Upper lobe of right lung (tissue), 1 donor: Measurements from ENCODE around the gene PLXNA4. TPM values are rescaled to one million over a fixed set of nuclear protein-coding genes. Genes with fewer than 3 reads are reported as not detected.

Experiments used
- ATAC-seq: fragments of 200-7000 bp; cut with Tn5 transposase; one replicate; pipeline ENCODE4 v1.9.1; 2020; ENCODE audit warnings: mild to moderate bottlenecking, moderate library complexity
- DNase-seq: peaks from one replicate; pipeline ENCODE4 v3.0.0-alpha.2; 2020
- H3K27ac ChIP-seq: fragments of 200-600 bp; one replicate; pipeline ENCODE4 v1.8.0; 2022
- H3K27me3 ChIP-seq: fragments of 200-600 bp; one replicate; pipeline ENCODE4 v1.8.0; 2022; ENCODE audit warnings: mild to moderate bottlenecking
- H3K36me3 ChIP-seq: fragments of 200-600 bp; one replicate; pipeline ENCODE4 v1.8.0; 2022
- H3K4me1 ChIP-seq: fragments of 200-600 bp; one replicate; pipeline ENCODE4 v1.8.0; 2022
- H3K4me3 ChIP-seq: fragments of 200-600 bp; one replicate; pipeline ENCODE4 v1.8.0; 2022; ENCODE audit warnings: mild to moderate bottlenecking
- H3K9me3 ChIP-seq: fragments of 200-600 bp; one replicate; pipeline ENCODE4 v1.8.0; 2022
- CTCF ChIP-seq: fragments of 200-600 bp; IDR thresholded peaks from one replicate; pipeline ENCODE4 v1.8.0; 2022; ENCODE audit warnings: antibody characterized with exemption
- intact Hi-C: fragments of 100-400 bp; cut with DNase I; formaldehyde crosslinking; loops from one replicate; pipeline ENCODE4 v1.11.0; 2022
- total RNA-seq: library from RNA; stranded (reverse); fragmentation: NEBNext Ultra II Directional; extraction: Animal tissue kit (Norgen Biotek cat#: 25700); gene quantifications from one replicate; pipeline ENCODE4 v1.2.1, GENCODE V29; 2021
- donor health status: DM: no; HTN: yes; CAD: no; lungs with severe emphysema.

PLXNA4 gene
- total RNA-seq, 1 donor from 2014 or later: 7.2 TPM

GRCh38 chr7:132461032-132461592 is 115.2 kb downstream of the PLXNA4 start:
- H3K36me3 ChIP-seq: no peaks in the 10 kb centered on the region
- no peak overlapping the region for H3K4me3 ChIP-seq
- no peak for TF ChIP-seq CTCF
- no peaks in the 10 kb centered on the region for H3K4me1 ChIP-seq
- DNase-seq (no peak), ATAC-seq (no peak)
- H3K27ac ChIP-seq: no peak overlapping the region
- intact Hi-C loops: no loop called here
- no peaks in the 10 kb centered on the region for H3K9me3 ChIP-seq
- no peaks in the 10 kb centered on the region for H3K27me3 ChIP-seq

GRCh38 chr7:132458729-132459128 is 117.5 kb downstream of the PLXNA4 start:
- Histone ChIP-seq H3K9me3 (no peaks in the 10 kb centered on the region), H3K27me3 (no peaks in the 10 kb centered on the region), H3K4me3 (no peak overlapping the region), H3K4me1 (no peaks in the 10 kb centered on the region), H3K36me3 (no peaks in the 10 kb centered on the region), H3K27ac (no peak overlapping the region)
- DNase-seq: no peak
- TF ChIP-seq CTCF: no peak
- ATAC-seq: no peak
- intact Hi-C loops: no loop called here

GRCh38 chr7:132457658-132458057 is 118.6 kb downstream of the PLXNA4 start:
- H3K4me1 ChIP-seq: no peaks in the 10 kb centered on the region
- H3K4me3 ChIP-seq: no peak overlapping the region
- intact Hi-C loops: no loop called here
- no peaks in the 10 kb centered on the region for H3K27me3 ChIP-seq
- no peak for TF ChIP-seq CTCF
- H3K9me3 ChIP-seq: no peaks in the 10 kb centered on the region
- no peaks in the 10 kb centered on the region for H3K36me3 ChIP-seq
- ATAC-seq (no peak), DNase-seq (no peak)
- no peak overlapping the region for H3K27ac ChIP-seq

- no peak for ATAC-seq
- no peaks in the 10 kb centered on the region for H3K36me3 ChIP-seq
- H3K27ac ChIP-seq: no peak overlapping the region
- intact Hi-C loops: no loop called here
- no peaks in the 10 kb centered on the region for H3K27me3 ChIP-seq
- no peak for DNase-seq
- TF ChIP-seq CTCF: no peak
- no peaks in the 10 kb centered on the region for H3K9me3 ChIP-seq
- no peaks in the 10 kb centered on the region for H3K4me1 ChIP-seq
- no peak overlapping the region for H3K4me3 ChIP-seq
Measured at GRCh38 chr7:132456418-132456817, 119.9 kb downstream of the PLXNA4 start.

- no peaks in the 10 kb centered on the region for H3K27me3 ChIP-seq
- intact Hi-C loops: no loop called here
- no peak overlapping the region for H3K4me3 ChIP-seq
- peak; percentile 19 for ATAC-seq
- no peak overlapping the region for H3K27ac ChIP-seq
- DNase-seq: no peak
- no peaks in the 10 kb centered on the region for H3K9me3 ChIP-seq
- no peaks in the 10 kb centered on the region for H3K4me1 ChIP-seq
- no peak for TF ChIP-seq CTCF
- H3K36me3 ChIP-seq: no peaks in the 10 kb centered on the region
Measured at GRCh38 chr7:132455378-132455777, 120.9 kb downstream of the PLXNA4 start.

- intact Hi-C loops: no loop called here
- no peak for ATAC-seq
- Histone ChIP-seq H3K4me3 (no peak overlapping the region), H3K9me3 (no peaks in the 10 kb centered on the region), H3K36me3 (no peaks in the 10 kb centered on the region), H3K27me3 (no peaks in the 10 kb centered on the region), H3K4me1 (no peaks in the 10 kb centered on the region), H3K27ac (no peak overlapping the region)
- no peak for DNase-seq
- TF ChIP-seq CTCF: no peak
Measured at GRCh38 chr7:132453826-132454225, 122.4 kb downstream of the PLXNA4 start.
